A549 treated with Mapracorat at 1 μM for 4 hours (cell line): Measurements from ENCODE around the gene OR2J1. TPM values are rescaled to one million over a fixed set of nuclear protein-coding genes. Genes with fewer than 3 reads are reported as not detected.

ENCODE experiments used
- total RNA-seq: library from RNA; stranded (reverse); fragments of 200-300 nt; extraction: Qiagen RNA extraction; gene quantifications from 5 replicates; pipeline ENCODE4 v1.2.3, GENCODE V29; 2022

Gene OR2J1
- not detected in 5 replicates for total RNA-seq

DNA sequence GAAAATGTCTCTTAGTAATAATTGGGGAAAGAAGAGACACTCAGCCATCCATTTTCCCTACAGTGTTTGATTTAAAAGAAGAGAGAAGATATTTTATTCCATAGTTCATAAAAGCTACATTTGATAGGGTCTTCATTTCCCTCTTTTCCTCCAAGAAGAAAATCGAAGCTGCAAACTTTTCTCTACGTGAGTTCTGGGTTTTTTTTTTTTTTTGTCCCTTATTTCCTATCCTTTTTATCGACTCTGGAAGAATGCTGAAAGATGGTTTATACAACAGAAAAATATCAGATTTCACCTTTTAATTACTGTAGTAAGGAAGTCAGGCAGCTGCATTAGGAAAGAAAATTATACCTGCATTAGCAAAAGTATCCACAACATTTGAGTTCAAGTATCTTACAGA lies at the start of gene OR2J1:
OR2J1 (plus strand) TSS at position 301 of the 400 bp plus-strand sequence. CDS start 1,453 bp downstream, outside the sequence.

GRCh38 chr6:29087213-29087612 lies 12.1 kb upstream of the OR2J1 start, which contains the start of gene OR2B3:
Gene OR2B3, minus strand, starts transcription at chr6:29087313. Its CDS starts 65 bp downstream, at chr6:29087248.

GRCh38 chr6:29107758-29108157 lies 8.5 kb downstream of the OR2J1 start, which contains the start of gene OR2J3:
Gene OR2J3, plus strand, starts transcription at chr6:29108058. Its CDS starts 3,833 bp downstream, at chr6:29111891.

Other genes starting within 250 kb of the OR2J1 start
- gene TRIM27, start 175.5 kb upstream of the OR2J1 start, total RNA-seq = 38.6 to 45.5 TPM (median 43.7 TPM) in 5 replicates
- gene ZNF311, start 94.2 kb upstream of the OR2J1 start, total RNA-seq = 0.10 to 0.29 TPM (median 0.18 TPM) in 5 replicates
- gene OR2W1, start 54.3 kb upstream of the OR2J1 start, total RNA-seq = not detected in 5 replicates
- not detected in 5 replicates for gene OR2B3, start 12.2 kb upstream of the OR2J1 start, total RNA-seq
- not detected in 5 replicates for gene OR2J3, start 8.6 kb downstream of the OR2J1 start, total RNA-seq
- gene OR2J2, start 71.4 kb downstream of the OR2J1 start, total RNA-seq = not detected in 5 replicates
- gene OR14J1, start 202.2 kb downstream of the OR2J1 start, total RNA-seq = not detected in 5 replicates